ENCODE data around the gene BST1. TPM values are rescaled to one million over a fixed set of nuclear protein-coding genes. Genes with fewer than 3 reads are reported as not detected.
A peak's percentile ranks its signal among the peaks of the same experiment; 100 is the strongest.

BST1 gene
- total and polyA plus RNA-seq, 2 experiments from 2014 or later, result 24.3 to 32.6 TPM

- in situ Hi-C loops (cut with MboI), result no loop called here
- Histone ChIP-seq H4K20me1 (ENCODE audit: insufficient read depth) (no peaks in the 10 kb centered on the region), H3K4me3 (no peak overlapping the region), H3K4me2 (ENCODE audit: unreplicated experiment) (no peak overlapping the region), H3K9me2 (ENCODE audit: insufficient read depth) (no peaks in the 10 kb centered on the region), H3K9ac (no peak overlapping the region), H3K79me2 (ENCODE audit: insufficient read depth) (no peaks in the 10 kb centered on the region), H3K36me3 (ENCODE audit: low read depth) (no peaks in the 10 kb centered on the region), H3K27ac (no peak overlapping the region), H3K27me3 (replicated peaks; ENCODE audit: insufficient read depth) (no peaks in the 10 kb centered on the region), H3K9me3 (ENCODE audit: low read depth) (no peaks in the 10 kb centered on the region), H3F3A (ENCODE audit: insufficient read depth) (peaks cover 9% of the 10 kb centered on the region; the same call in 1 of the 2 replicates), H2AFZ (no peak overlapping the region), H3K4me1 (ENCODE audit: insufficient read depth) (0 out of 2 replicates have a peak, but pooled peaks cover 9% of the 10 kb centered on the region)
- no peak for TF ChIP-seq EZH2phosphoT487 (IDR thresholded peaks at IDR 0.05; ENCODE audit: insufficient read depth, low read depth)
- no peak for TF ChIP-seq EZH2 (IDR thresholded peaks at IDR 0.05; ENCODE audit: insufficient read depth, poor library complexity, severe bottlenecking)
- 3 to 6% methylated on average over 1 of the region's 1 CpG for WGBS, 2 experiments (ENCODE audit: low coverage in 1 of 2, low lambda C conversion rate in 2 of 2, missing lambda C conversion rate in 2 of 2)
- DNase-seq, result no peak
These were observed 39.3 kb downstream of the BST1 start for GRCh38 chr4:15742083-15742582.

- Histone ChIP-seq H3F3A (ENCODE audit: insufficient read depth) (peaks cover 9% of the 10 kb centered on the region; the same call in 1 of the 2 replicates), H2AFZ (no peak overlapping the region), H3K4me3 (no peak overlapping the region), H3K9ac (no peak overlapping the region), H3K36me3 (ENCODE audit: low read depth) (no peaks in the 10 kb centered on the region), H3K9me2 (ENCODE audit: insufficient read depth) (no peaks in the 10 kb centered on the region), H3K4me2 (ENCODE audit: unreplicated experiment) (no peak overlapping the region), H3K9me3 (ENCODE audit: low read depth) (no peaks in the 10 kb centered on the region), H3K4me1 (ENCODE audit: insufficient read depth) (0 out of 2 replicates have a peak, but pooled peaks cover 9% of the 10 kb centered on the region), H3K27me3 (replicated peaks; ENCODE audit: insufficient read depth) (no peaks in the 10 kb centered on the region), H4K20me1 (ENCODE audit: insufficient read depth) (no peaks in the 10 kb centered on the region), H3K27ac (no peak overlapping the region), H3K79me2 (ENCODE audit: insufficient read depth) (no peaks in the 10 kb centered on the region)
- in situ Hi-C loops (cut with MboI), result no loop called here
- WGBS, 2 experiments (ENCODE audit: low coverage in 1 of 2, low lambda C conversion rate in 2 of 2, missing lambda C conversion rate in 2 of 2), result 7 to 11% methylated on average over 1 of the region's 1 CpG
- TF ChIP-seq EZH2 (IDR thresholded peaks at IDR 0.05; ENCODE audit: insufficient read depth, poor library complexity, severe bottlenecking) (no peak), EZH2phosphoT487 (IDR thresholded peaks at IDR 0.05; ENCODE audit: insufficient read depth, low read depth) (no peak)
- no peak for DNase-seq
These were observed 39.8 kb downstream of the BST1 start for GRCh38 chr4:15742637-15743036.

GRCh38 chr4:15744016-15744545 lies 41.2 kb downstream of the BST1 start:
- no peaks in the 10 kb centered on the region for H3K9me3 ChIP-seq (ENCODE audit: low read depth)
- in situ Hi-C loops (cut with MboI), result no loop called here
- 0 out of 2 replicates have a peak, but pooled peaks cover 1% of the 10 kb centered on the region for H3K27me3 ChIP-seq (replicated peaks; ENCODE audit: insufficient read depth)
- no peak overlapping the region for H2AFZ ChIP-seq
- H4K20me1 ChIP-seq (ENCODE audit: insufficient read depth), result no peaks in the 10 kb centered on the region
- 0 out of 2 replicates have a peak, but pooled peaks cover 3% of the 10 kb centered on the region for H3F3A ChIP-seq (ENCODE audit: insufficient read depth)
- no peaks in the 10 kb centered on the region for H3K36me3 ChIP-seq (ENCODE audit: low read depth)
- H3K9me2 ChIP-seq (ENCODE audit: insufficient read depth), result no peaks in the 10 kb centered on the region
- 38 to 45% methylated on average over 5 of the region's 5 CpGs for WGBS, 2 experiments (ENCODE audit: low coverage in 1 of 2, low lambda C conversion rate in 2 of 2, missing lambda C conversion rate in 2 of 2)
- no peak overlapping the region for H3K4me3 ChIP-seq
- H3K9ac ChIP-seq, result no peak overlapping the region
- no peak overlapping the region for H3K27ac ChIP-seq
- TF ChIP-seq EZH2 (IDR thresholded peaks at IDR 0.05; ENCODE audit: insufficient read depth, poor library complexity, severe bottlenecking) (no peak), EZH2phosphoT487 (IDR thresholded peaks at IDR 0.05; ENCODE audit: insufficient read depth, low read depth) (no peak)
- H3K4me2 ChIP-seq (ENCODE audit: unreplicated experiment), result no peak overlapping the region
- H3K79me2 ChIP-seq (ENCODE audit: insufficient read depth), result no peaks in the 10 kb centered on the region
- DNase-seq, result peak; percentile 61
- 0 out of 2 replicates have a peak, but pooled peaks cover 1% of the 10 kb centered on the region for H3K4me1 ChIP-seq (ENCODE audit: insufficient read depth)

GRCh38 chr4:15746110-15746509 lies 43.2 kb downstream of the BST1 start:
- in situ Hi-C loops (cut with MboI), result no loop called here
- H3K9me3 ChIP-seq (ENCODE audit: low read depth), result no peaks in the 10 kb centered on the region
- no peak for DNase-seq
- H3K27me3 ChIP-seq (replicated peaks; ENCODE audit: insufficient read depth), result 0 out of 2 replicates have a peak, but pooled peaks cover 2% of the 10 kb centered on the region
- H3K9me2 ChIP-seq (ENCODE audit: insufficient read depth), result no peaks in the 10 kb centered on the region
- no peak overlapping the region for H3K9ac ChIP-seq
- no peaks in the 10 kb centered on the region for H4K20me1 ChIP-seq (ENCODE audit: insufficient read depth)
- no peaks in the 10 kb centered on the region for H3K36me3 ChIP-seq (ENCODE audit: low read depth)
- H3K27ac ChIP-seq, result no peak overlapping the region
- no peaks in the 10 kb centered on the region for H3F3A ChIP-seq (ENCODE audit: insufficient read depth)
- no peak overlapping the region for H3K4me2 ChIP-seq (ENCODE audit: unreplicated experiment)
- H3K4me1 ChIP-seq (ENCODE audit: insufficient read depth), result no peaks in the 10 kb centered on the region
- H2AFZ ChIP-seq, result no peak overlapping the region
- no peak overlapping the region for H3K4me3 ChIP-seq
- WGBS, 2 experiments (ENCODE audit: low coverage in 1 of 2, low lambda C conversion rate in 2 of 2, missing lambda C conversion rate in 2 of 2), result 20 to 38% methylated on average over 1 of the region's 1 CpG
- TF ChIP-seq EZH2phosphoT487 (IDR thresholded peaks at IDR 0.05; ENCODE audit: insufficient read depth, low read depth) (no peak), EZH2 (IDR thresholded peaks at IDR 0.05; ENCODE audit: insufficient read depth, poor library complexity, severe bottlenecking) (no peak)
- H3K79me2 ChIP-seq (ENCODE audit: insufficient read depth), result no peaks in the 10 kb centered on the region
